H1 (cell line): ENCODE data around the gene DPH6. TPM values are rescaled to one million over a fixed set of nuclear protein-coding genes. Genes with fewer than 3 reads are reported as not detected.

Source experiments
- CTCF ChIA-PET: fragments of 300-600 bp; sonication (Branson Sonifier 250); formaldehyde crosslinking; loops from one replicate; lab custom pipeline; 2021; ENCODE audit not compliant: partially characterized antibody; lab: Charles Lee
- POLR2A ChIA-PET: fragments of 300-600 bp; sonication (Branson Sonifier 250); formaldehyde crosslinking; loops from one replicate; lab custom pipeline; 2021; ENCODE audit warnings: inconsistent platforms; ENCODE audit not compliant: partially characterized antibody; lab: Charles Lee
- DNase-seq, 2 experiments: peaks; one replicate each; pipeline versions ENCODE4 v3.0.0 to v3.0.0-alpha.2; 2010 to 2022; ENCODE audit warnings: low spot score in 2 of 2, low read depth in 1 of 2, mixed read lengths in 1 of 2
- FAIRE-seq: peaks from 2 replicates; lab custom pipeline; 2011; peaks lifted over from hg19 to GRCh38; lab: Jason Lieb, UNC
- H2AFZ ChIP-seq: 2 replicates; pipeline ENCODE4 v1.8.1; 2012; ENCODE audit warnings: low read length, inconsistent platforms
- H2AK5ac ChIP-seq: 2 replicates; pipeline ENCODE4 v1.6.1; 2013; ENCODE audit warnings: low read depth, low read length
- H2BK120ac ChIP-seq: replicated peaks from 2 replicates; pipeline ENCODE3; 2013; ENCODE audit warnings: low read depth, low read length, inconsistent platforms
- H2BK12ac ChIP-seq: 2 replicates; pipeline ENCODE4 v1.6.1; 2013; ENCODE audit warnings: low read depth, low read length
- H2BK15ac ChIP-seq: 2 replicates; pipeline ENCODE4 v1.6.1; 2013; ENCODE audit warnings: low read length
- H2BK20ac ChIP-seq: 2 replicates; pipeline ENCODE4 v1.6.1; 2013; ENCODE audit warnings: low read length
- H2BK5ac ChIP-seq: 2 replicates; pipeline ENCODE4 v1.6.1; 2013; ENCODE audit warnings: low read depth, low read length
- H3K14ac ChIP-seq: 2 replicates; pipeline ENCODE4 v1.6.1; 2013; ENCODE audit warnings: inconsistent platforms; ENCODE audit not compliant: insufficient read length
- H3K18ac ChIP-seq: 2 replicates; pipeline ENCODE4 v1.6.1; 2013; ENCODE audit warnings: low read length; ENCODE audit errors: extremely low read depth
- H3K23ac ChIP-seq: 2 replicates; pipeline ENCODE4 v1.6.1; 2013; ENCODE audit warnings: inconsistent platforms; ENCODE audit not compliant: insufficient read length
- H3K23me2 ChIP-seq: 2 replicates; pipeline ENCODE4 v1.6.1; 2013; ENCODE audit warnings: low read depth, low read length
- H3K27ac ChIP-seq: 2 replicates; pipeline ENCODE4 v1.6.1; 2011; ENCODE audit warnings: low read depth, low read length, inconsistent platforms
- H3K27me3 ChIP-seq, 4 experiments: replicated peaks in 1 of 4; 1 replicate in 1 of 4; 2 replicates in 3 of 4; pipeline versions ENCODE4 v1.6.1 to v1.8.1; 2011 to 2013; ENCODE audit warnings: low read length in 3 of 4, mild to moderate bottlenecking in 3 of 4, inconsistent platforms in 2 of 4, mixed read lengths in 2 of 4, moderate library complexity in 1 of 4; ENCODE audit not compliant: control insufficient read depth in 3 of 4, insufficient read depth in 3 of 4; ENCODE audit errors: extremely low read depth in 1 of 4
- H3K36me3 ChIP-seq, 4 experiments: 2 replicates each; pipeline versions ENCODE4 v1.6.1 to v1.8.1; 2011 to 2013; ENCODE audit warnings: mild to moderate bottlenecking in 4 of 4, low read length in 3 of 4, moderate library complexity in 2 of 4, control low read depth in 1 of 4, inconsistent platforms in 1 of 4; ENCODE audit not compliant: insufficient read depth in 4 of 4, control insufficient read depth in 2 of 4
- H3K4ac ChIP-seq: replicated peaks from 2 replicates; pipeline ENCODE3; 2013; ENCODE audit warnings: low read length, low read depth, mixed read lengths, inconsistent platforms; ENCODE audit not compliant: insufficient read length
- H3K4me1 ChIP-seq, 4 experiments: replicated peaks in 1 of 4; 1 replicate in 1 of 4; 2 replicates in 3 of 4; pipeline versions ENCODE4 v1.6.1 to v1.8.1; 2011 to 2013; ENCODE audit warnings: low read length in 3 of 4, inconsistent platforms in 2 of 4, mixed read lengths in 1 of 4; ENCODE audit not compliant: insufficient read depth in 4 of 4, control insufficient read depth in 3 of 4
- H3K4me2 ChIP-seq, 2 experiments: 2 replicates each; pipeline versions ENCODE4 v1.6.1 to v1.8.1; 2011 to 2013; ENCODE audit warnings: low read depth in 2 of 2, low read length in 2 of 2, control low read depth in 1 of 2, inconsistent platforms in 1 of 2, mild to moderate bottlenecking in 1 of 2; ENCODE audit not compliant: insufficient read depth in 1 of 2
- H3K4me3 ChIP-seq, 4 experiments: fragments of 200-600, 300-600 bp in 1 of 4; sonication (generic), shearing (Covaris generic), sonication (Bioruptor Twin) in 1 of 4; 2 replicates each; pipeline versions ENCODE4 v1.5.1 to v1.8.1; 2011 to 2016; ENCODE audit warnings: low read length in 4 of 4, low read depth in 3 of 4, control low read depth in 2 of 4, inconsistent platforms in 2 of 4, mild to moderate bottlenecking in 2 of 4, mixed read lengths in 1 of 4, moderate library complexity in 1 of 4; ENCODE audit not compliant: insufficient read depth in 2 of 4; ENCODE audit errors: extremely low read depth in 1 of 4
- H3K56ac ChIP-seq: replicated peaks from 2 replicates; pipeline ENCODE3; 2013; ENCODE audit warnings: low read depth, mild to moderate bottlenecking, mixed read lengths, low read length, inconsistent platforms; ENCODE audit not compliant: insufficient read length
- H3K79me1 ChIP-seq: 2 replicates; pipeline ENCODE4 v1.6.1; 2013; ENCODE audit warnings: low read depth, low read length, control low read depth
- H3K79me2 ChIP-seq, 2 experiments: 2 replicates each; pipeline versions ENCODE4 v1.6.1 to v1.8.1; 2012 to 2013; ENCODE audit warnings: low read length in 2 of 2, mild to moderate bottlenecking in 2 of 2, inconsistent platforms in 1 of 2; ENCODE audit not compliant: insufficient read depth in 2 of 2, control insufficient read depth in 1 of 2
- H3K9ac ChIP-seq, 4 experiments: replicated peaks in 1 of 4; 1 replicate in 1 of 4; 2 replicates in 3 of 4; pipeline versions ENCODE4 v1.6.1 to v1.8.1; 2011 to 2013; ENCODE audit warnings: low read depth in 3 of 4, low read length in 3 of 4, control low read depth in 2 of 4, mild to moderate bottlenecking in 2 of 4, moderate library complexity in 2 of 4, inconsistent platforms in 1 of 4; ENCODE audit errors: extremely low read depth in 1 of 4
- H3K9me3 ChIP-seq, 2 experiments: 2 replicates each; pipeline versions ENCODE4 v1.6.1 to v1.8.1; 2012 to 2013; ENCODE audit warnings: mild to moderate bottlenecking in 2 of 2, moderate library complexity in 2 of 2, control low read depth in 1 of 2, inconsistent platforms in 1 of 2, low read depth in 1 of 2, low read length in 1 of 2, mixed read lengths in 1 of 2; ENCODE audit not compliant: insufficient read depth in 2 of 2
- H4K20me1 ChIP-seq, 2 experiments: replicated peaks in 1 of 2; 2 replicates each; pipeline versions ENCODE3 to v1.8.1; 2011 to 2013; ENCODE audit warnings: inconsistent platforms in 2 of 2, low read length in 2 of 2, mild to moderate bottlenecking in 1 of 2; ENCODE audit not compliant: insufficient read depth in 2 of 2, control insufficient read depth in 1 of 2
- H4K5ac ChIP-seq: 2 replicates; pipeline ENCODE4 v1.6.1; 2013; ENCODE audit warnings: low read length, low read depth, mixed read lengths, inconsistent platforms; ENCODE audit not compliant: insufficient read length
- H4K8ac ChIP-seq: 2 replicates; pipeline ENCODE4 v1.8.0; 2013; ENCODE audit warnings: mild to moderate bottlenecking, moderate library complexity, low read length, inconsistent platforms; ENCODE audit not compliant: insufficient read depth; ENCODE audit errors: extremely low read depth
- H4K91ac ChIP-seq: replicated peaks from 2 replicates; pipeline ENCODE3; 2013; ENCODE audit warnings: low read length, mixed read lengths, inconsistent platforms; ENCODE audit not compliant: insufficient read length
- CHD2 ChIP-seq: IDR thresholded peaks from 2 replicates; pipeline ENCODE4 v1.6.1; 2012; ENCODE audit warnings: low read length, improper control_type of control experiment
- CREB1 ChIP-seq: IDR thresholded peaks from 2 replicates; pipeline ENCODE4 v1.6.1; 2012; ENCODE audit warnings: inconsistent platforms
- GTF2F1 ChIP-seq: IDR thresholded peaks from 2 replicates; pipeline ENCODE4 v1.6.1; 2012; ENCODE audit warnings: low read depth, low read length, improper control_type of control experiment, borderline replicate concordance
- SIX5 ChIP-seq: IDR thresholded peaks from 2 replicates; pipeline ENCODE4 v1.6.1; 2011; ENCODE audit warnings: mild to moderate bottlenecking, low read depth, low read length
- SP4 ChIP-seq: IDR thresholded peaks from 2 replicates; pipeline ENCODE4 v1.6.1; 2012; ENCODE audit warnings: low read length, inconsistent platforms
- SUZ12 ChIP-seq: fragments of 200-600 bp; sonication (generic); IDR thresholded peaks from 2 replicates; pipeline ENCODE4 v1.6.1; 2012; ENCODE audit warnings: mild to moderate bottlenecking, inconsistent platforms, low read length, moderate library complexity, mixed read lengths
- YY1 ChIP-seq: IDR thresholded peaks from 2 replicates; pipeline ENCODE4 v1.6.1; 2011; ENCODE audit warnings: low read depth, mild to moderate bottlenecking, low read length
- ZNF274 ChIP-seq: IDR thresholded peaks from 2 replicates; pipeline ENCODE4 v1.7.0; 2012; ENCODE audit warnings: low read length, borderline replicate concordance; ENCODE audit errors: extremely low read depth
- WGBS, 2 experiments: shearing (Covaris generic) in 1 of 2; methylation state at CpG; one replicate each; pipeline versions ENCODE4 v1.1.6 to v1.1.7; 2013 to 2015; ENCODE audit warnings: low lambda C conversion rate in 2 of 2, mixed read lengths in 2 of 2, inconsistent platforms in 1 of 2, low coverage in 1 of 2, missing lambda C conversion rate in 1 of 2; ENCODE audit not compliant: insufficient replicate concordance in 2 of 2, insufficient coverage in 1 of 2, insufficient read length in 1 of 2; ENCODE audit errors: extremely low coverage in 1 of 2, missing lambda C conversion rate in 1 of 2; 5-methylcytosine and 5-hydroxymethylcytosine counted together
- polyA plus RNA-seq, 7 experiments: library from polyadenylated mRNA; depleted of rRNA in 3 of 7; stranded (reverse) in 5 of 7; unstranded in 2 of 7; fragments of >200 nt in 5 of 7; fragments of 200-250 nt in 2 of 7; gene quantifications; 1 replicate in 5 of 7; 2 replicates in 1 of 7; 4 replicates in 1 of 7; pipeline versions ENCODE4 v1.2.1 to v1.2.3, GENCODE V29; 2011 to 2013; ENCODE audit warnings: missing spikeins in 2 of 7, mixed read lengths in 2 of 7
- total RNA-seq: library from RNA; stranded (reverse); fragmentation: NEBNext Ultra II Directional; extraction: Animal tissue kit (Norgen Biotek cat#: 25700); gene quantifications from 2 replicates; pipeline ENCODE4 v1.2.1, GENCODE V29; 2021

Gene DPH6
- total and polyA plus RNA-seq, 2 of the 8 experiments (the other 6 are each of a cell fraction or from before 2014, with no cell fraction given): 21.6 to 30.5 TPM

- POLR2A ChIA-PET: no interaction called here
- Histone ChIP-seq H2BK12ac (no peak overlapping the region), H2BK5ac (no peak overlapping the region), H3K4me2 (no peak overlapping the region), H3K36me3 (peaks cover 0 to 15% (median 3%) of the 10 kb centered on the region in 4 experiments; a peak in 3 of 8 replicates), H3K14ac (no peak overlapping the region), H3K18ac (no peak overlapping the region), H4K20me1 (peaks cover 0 to 1% of the 10 kb centered on the region in 2 experiments), H3K56ac (no peak overlapping the region), H3K27ac (no peak overlapping the region), H3K27me3 (no peaks in the 10 kb centered on the region), H4K91ac (no peak overlapping the region), H2AFZ (no peak overlapping the region), H3K4me3 (no peak overlapping the region), H3K79me1 (no peaks in the 10 kb centered on the region), H2BK20ac (no peak overlapping the region), H3K9ac (no peak overlapping the region), H4K8ac (no peak overlapping the region), H2BK15ac (no peak overlapping the region), H3K4ac (no peak overlapping the region), H4K5ac (no peak overlapping the region), H2AK5ac (no peak overlapping the region), H3K23me2 (no peaks in the 10 kb centered on the region), H2BK120ac (no peak overlapping the region), H3K4me1 (no peaks in the 10 kb centered on the region), H3K79me2 (no peaks in the 10 kb centered on the region; a peak in 1 of 4 replicates), H3K23ac (no peak overlapping the region), H3K9me3 (0 out of 4 replicates have a peak, but pooled peaks cover 0 to 8% of the 10 kb centered on the region in 2 experiments)
- 93% methylated on average over 2 of the region's 2 CpGs; no CpG with 5 or more reads in 1 of the 2 experiments for WGBS, 2 experiments
- no peak for FAIRE-seq
- DNase-seq: no peak
- CTCF ChIA-PET: interaction anchor here (0.7 to 1.0 kb wide), 2 partner anchors 13 to 1081 kb away, joined by 3 read pairs; no protein-coding TSS in a partner anchor
- TF ChIP-seq SUZ12: no peak
- no peak for TF ChIP-seq SP4
- no peak for TF ChIP-seq CHD2
- TF ChIP-seq YY1: no peak
- no peak for TF ChIP-seq CREB1
- no peak for TF ChIP-seq SIX5
- no peak for TF ChIP-seq GTF2F1
- no peak for TF ChIP-seq ZNF274
Observed at GRCh38 chr15:35533130-35534110, 12.5 kb downstream of the DPH6 start.
